Pulmonary artery endothelial cell (primary cell): Measurements from ENCODE around the gene TRMT61B. TPM values are rescaled to one million over a fixed set of nuclear protein-coding genes. Genes with fewer than 3 reads are reported as not detected.

ENCODE experiments used
- DNase-seq: peaks from one replicate; pipeline ENCODE4 v3.0.0-alpha.2; 2011; ENCODE audit warnings: low read depth, low spot score
- total RNA-seq: library from RNA; depleted of rRNA; stranded (reverse); fragments of >200 nt; gene quantifications from 2 replicates; pipeline ENCODE4 v1.2.3, GENCODE V29; 2014

TRMT61B gene
- 12.0 and 18.2 TPM in 2 replicates for total RNA-seq

DNA sequence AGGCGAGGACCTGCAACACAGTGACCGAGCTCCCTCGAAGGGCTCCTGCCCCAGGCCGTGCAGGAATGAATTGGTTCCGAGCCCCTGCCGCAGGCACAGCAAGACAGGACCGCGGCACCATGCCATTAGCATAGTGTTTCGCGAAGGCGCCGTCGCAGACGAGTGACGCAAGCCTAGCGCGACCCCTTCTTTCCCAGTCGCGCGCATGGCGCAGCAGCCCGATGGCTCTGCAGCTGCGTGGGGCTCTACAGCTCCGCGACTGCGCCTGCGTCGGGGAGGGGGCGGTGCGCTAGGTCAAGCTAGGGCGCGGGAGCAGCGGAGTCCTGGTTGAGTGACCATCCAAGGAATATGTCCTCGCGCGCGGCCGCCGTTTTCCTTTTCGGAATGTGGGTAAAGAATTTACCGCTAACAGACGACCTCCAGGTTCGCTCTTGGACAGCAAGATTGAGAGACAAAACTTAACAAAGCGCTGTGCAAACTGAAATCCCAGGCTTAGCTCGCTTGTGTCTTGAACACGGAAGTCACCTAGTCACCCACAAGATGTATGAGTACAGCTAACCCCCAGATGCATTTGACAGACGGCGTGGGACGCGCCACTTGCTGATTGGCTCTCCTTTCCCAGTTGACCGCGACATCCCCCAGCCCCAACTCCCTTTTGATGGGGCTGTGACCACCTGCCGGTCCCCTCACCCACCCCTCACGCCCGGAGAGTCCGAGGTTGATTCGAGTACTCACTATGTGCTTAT, at the start of gene TRMT61B:
TRMT61B (minus strand) TSS at position 164 of the 746 bp plus-strand sequence; CDS start at position 132, 32 bp downstream.
- peak; percentile 84 for DNase-seq

DNA sequence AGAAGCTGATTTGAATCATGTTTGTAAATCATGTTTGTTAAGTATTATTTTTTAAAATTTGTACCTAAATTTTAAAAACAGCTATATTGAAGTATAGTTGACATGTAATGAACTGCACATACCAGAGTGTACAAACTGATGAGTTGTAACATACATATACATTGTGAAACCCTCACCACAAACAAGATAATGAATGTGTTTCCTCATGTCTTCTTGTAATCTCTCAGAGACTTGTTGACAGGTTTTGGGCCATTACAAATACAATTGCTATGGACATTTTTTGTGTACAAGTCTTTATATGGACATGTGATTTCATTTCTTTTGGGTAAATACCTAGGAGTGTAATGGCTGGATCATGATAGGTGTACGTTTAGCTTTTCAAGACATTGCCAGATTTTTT, 45.8 kb upstream of the TRMT61B start:
- DNase-seq, result no peak

DNA sequence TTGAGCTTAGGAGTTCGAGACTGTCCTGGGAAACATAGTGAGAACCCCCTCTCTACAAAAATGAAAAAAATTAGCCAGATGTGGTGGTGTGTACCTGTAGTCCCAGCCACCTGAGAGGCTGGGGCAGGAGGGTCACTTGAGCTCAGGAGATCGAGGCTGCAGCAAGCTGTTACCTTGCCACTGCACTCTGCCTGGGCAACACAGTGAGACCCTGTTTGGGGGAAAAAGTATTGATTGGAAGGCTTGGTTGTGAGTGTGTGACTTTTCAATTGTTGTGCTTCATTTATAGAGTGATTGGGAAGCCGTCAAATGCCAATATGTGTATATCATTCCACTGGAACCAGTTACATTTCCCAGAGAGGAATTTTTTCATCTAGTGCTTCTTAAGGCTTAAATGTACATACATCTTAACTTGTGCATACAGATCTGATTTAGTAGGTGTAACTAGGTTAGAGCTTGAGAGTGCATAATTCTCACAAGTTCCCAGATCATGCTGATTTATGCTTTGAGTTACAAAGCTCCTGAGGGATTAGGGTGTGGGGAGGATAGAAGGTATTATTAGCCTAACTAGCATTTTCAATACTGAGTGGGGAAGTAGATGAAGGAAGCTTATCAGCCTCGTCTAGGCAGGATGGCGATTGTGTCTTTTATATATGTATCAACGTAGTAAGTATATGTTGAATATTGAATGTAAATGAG, 39.7 kb upstream of the TRMT61B start:
- DNase-seq, result no peak

DNA sequence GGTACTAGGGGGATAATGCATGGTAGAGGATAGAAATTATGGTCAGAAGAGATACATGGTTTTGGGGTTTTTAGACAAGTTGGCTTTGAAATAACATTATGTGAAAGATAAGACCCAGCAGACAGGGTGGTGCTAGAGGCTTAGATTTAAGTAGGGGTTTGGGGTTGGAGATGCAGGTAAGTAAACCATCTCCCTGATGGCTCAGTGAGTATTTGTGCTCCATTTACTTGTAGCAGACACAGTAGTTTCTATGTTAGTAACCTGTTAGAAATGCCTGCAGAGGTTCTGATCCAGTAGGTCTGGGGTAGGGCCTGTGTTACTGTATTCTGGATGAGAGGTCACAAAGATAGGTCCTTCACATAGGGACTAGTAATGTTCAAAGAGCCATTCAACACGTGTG, 38.1 kb upstream of the TRMT61B start:
- no peak for DNase-seq

DNA sequence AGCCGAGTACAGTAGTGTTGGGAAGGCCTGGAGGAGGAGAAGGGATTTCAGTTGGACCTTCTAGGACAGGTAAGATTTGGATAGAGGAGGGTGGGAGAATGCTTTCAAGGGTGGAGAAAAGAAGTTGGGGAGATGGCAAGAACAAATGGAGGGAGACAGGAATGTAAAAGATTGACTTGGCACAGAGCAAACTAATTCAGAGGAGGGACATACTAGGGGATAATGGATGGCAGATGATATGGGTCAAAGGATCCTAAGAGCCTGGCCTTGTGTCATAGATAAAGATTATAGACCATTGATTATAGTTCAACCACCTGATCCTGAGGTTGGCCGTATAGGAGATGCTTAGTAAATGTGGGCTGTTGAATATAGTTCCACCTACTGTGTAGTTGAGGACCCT, 36.7 kb upstream of the TRMT61B start:
- no peak for DNase-seq

DNA sequence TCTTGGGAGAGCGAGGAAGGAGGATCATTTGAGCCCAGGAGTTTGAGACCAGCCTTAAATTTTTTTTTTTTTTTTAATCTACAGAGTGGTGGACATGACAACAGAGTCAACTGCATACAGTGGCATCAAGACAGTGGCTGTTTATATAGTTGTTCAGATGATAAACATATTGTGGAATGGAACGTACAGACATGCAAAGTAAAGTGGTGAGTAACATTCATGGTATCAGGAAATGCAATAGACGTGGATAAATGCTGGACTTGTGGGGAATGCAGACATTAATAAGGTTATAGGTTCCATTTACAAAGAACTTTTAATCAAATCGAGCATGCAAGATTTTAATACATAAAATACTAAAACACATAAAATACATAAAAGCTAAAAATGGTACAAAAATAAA, 36.3 kb upstream of the TRMT61B start:
- no peak for DNase-seq

DNA sequence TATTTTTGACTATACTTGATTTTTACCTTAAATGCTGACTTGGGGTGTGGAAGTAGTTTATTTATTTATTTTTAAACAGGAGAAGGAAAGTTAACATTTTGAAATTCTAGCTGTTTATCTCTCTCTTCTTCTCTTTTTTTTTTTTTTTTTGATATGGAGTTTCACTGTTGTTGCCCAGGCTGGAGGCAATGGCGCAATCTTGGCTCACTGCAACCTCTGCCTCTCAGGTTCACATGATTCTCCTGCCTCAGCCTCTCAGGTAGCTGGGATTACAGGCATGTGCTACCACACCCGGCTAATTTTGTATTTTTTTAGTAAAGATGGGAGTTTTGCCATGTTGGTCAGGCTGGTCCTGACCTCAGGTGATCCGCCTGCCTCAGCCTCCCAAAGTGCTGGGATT, 35.4 kb upstream of the TRMT61B start:
- DNase-seq, result no peak

DNA sequence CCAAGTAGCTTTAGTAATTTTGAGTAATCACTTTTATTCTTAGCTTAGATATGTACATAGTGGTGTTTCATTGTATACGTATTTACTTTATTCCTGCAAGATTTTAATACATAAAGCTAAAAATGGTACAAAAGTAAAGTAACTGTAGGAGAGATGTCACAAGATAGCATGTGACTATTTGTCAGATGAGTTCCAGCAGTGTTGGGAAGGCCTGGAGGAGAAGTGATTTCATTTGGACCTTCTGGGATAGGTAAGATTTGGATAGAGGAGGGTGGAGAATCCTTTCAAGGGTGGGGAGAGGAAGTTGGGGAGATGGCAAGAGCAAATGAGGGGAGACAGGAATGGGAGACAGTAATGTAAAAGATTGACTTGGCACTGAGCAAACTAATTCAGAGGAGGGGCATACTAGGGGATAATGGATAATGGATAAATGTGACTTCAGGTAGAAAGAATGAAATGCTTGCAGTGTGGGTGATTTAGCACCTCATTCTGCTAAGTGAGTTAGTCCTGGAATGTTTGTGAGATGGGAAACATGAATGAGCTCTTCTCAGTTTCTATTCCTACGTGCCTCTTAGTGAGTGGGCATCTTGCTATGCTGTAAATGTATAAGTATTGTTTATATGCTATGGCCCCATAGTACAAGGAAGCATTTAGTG, 34.8 kb upstream of the TRMT61B start:
- DNase-seq, result no peak

DNA sequence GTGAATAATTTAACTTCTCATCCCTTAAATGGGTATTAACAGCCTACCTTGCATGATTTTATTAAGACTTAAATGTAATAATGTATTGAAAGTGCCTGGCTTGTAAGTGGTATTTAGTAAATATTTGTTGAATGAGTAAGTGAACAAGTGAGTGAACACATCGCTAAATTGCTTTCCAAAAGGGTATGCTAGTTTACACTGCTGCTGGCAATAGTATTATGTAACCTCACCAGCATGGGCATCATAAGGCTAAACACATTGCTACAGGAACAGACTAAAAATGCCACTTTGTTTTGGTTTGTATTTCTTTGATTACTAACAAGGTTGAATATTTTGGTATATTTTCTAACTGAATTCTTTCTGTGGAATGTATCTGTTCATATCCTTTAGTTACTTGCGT, 34.2 kb upstream of the TRMT61B start:
- no peak for DNase-seq

DNA sequence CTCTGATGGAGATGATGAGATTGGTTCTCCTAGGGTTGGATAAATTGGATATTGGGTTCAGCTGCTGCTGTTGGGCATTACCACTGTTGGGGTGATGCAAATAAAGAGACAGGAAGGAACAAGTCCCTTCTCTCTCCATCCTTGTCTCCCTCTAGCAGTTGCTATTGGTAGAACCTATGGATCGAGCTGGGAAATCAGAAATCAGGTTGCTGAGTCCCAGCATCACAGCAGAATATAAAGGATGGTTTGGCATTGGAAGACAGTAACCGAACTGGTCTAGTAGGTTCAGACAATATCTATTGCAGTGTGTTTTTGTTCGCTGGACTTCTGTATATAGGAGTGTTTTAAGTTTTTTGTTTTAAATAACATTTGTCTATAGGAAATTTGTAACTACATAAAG, 32.5 kb upstream of the TRMT61B start:
- DNase-seq, result no peak

DNA sequence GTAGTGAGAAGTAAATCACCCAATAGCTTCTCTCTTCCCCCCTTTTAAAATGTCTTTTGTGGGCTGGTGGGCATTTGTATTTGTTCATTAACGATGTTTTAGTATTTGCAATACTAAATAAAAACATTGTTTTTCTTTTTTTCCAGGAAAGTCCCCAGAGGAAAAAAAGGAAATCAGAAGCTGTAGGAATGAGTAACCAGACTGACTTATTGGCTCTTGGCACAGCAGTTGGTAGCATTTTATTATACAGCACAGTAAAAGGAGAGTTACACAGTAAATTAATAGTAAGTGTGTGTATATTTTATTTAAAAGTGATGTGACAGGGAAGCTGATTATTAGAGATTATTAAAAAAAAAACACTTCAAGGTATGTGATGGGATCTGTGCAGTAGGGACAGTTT, 31.7 kb upstream of the TRMT61B start:
- DNase-seq, result no peak

DNA sequence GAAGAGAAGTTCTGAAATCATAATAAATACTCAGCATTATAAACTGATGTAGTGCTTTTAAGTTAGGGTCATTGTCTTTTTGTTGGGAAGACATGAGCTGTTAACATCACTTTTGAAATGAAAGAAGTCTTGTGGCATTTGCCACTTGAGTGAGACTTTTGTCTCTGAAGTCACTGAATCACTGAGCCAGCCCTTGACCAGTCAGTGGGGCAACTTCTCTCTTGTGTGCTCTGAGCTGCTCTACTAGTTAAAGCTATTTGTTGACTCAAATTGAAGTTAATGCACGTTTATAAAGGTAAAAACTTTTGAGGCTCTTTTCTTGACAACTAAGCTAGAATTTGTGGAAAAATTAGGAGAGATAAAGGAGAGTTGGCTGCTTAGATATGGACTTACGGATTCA, 31.1 kb upstream of the TRMT61B start:
- no peak for DNase-seq

DNA sequence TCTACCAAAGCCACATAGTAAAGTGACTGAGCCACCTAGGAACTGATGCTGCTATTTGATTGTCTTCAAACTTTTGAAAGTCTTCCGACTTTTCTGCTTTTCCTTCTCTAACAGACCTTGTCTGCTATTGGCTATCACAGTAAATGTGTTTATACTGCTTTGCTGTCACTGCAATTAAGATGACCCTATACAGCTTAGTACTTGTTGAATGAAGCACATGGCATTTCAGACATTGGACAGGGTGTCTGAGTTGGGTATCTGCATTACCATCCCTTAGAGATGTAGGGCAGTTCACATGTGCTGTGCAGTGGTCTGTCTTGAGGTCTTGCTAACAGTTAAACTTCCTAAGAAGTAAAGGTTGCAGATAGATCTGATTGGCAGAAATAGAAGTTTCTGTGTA, 27.9 kb upstream of the TRMT61B start:
- no peak for DNase-seq

DNA sequence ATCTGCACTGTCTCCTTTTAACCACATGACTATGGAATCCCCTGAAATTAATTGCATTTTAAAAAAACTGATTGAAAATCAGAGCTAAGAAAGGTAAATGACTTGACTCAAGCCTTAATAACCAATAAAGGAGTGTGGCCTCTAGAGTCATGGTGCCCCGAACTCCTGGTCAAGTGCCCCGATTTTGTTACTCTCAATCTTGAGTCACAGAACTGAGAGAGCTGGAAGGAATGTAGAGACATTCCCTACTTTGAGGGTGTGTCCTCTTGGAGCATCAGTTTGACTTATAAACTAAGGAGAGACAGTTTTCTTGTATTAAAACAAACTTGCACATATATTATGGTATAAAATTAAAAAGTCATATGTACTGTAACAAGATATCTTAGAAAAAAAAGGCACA, 26.8 kb upstream of the TRMT61B start:
- DNase-seq, result no peak

DNA sequence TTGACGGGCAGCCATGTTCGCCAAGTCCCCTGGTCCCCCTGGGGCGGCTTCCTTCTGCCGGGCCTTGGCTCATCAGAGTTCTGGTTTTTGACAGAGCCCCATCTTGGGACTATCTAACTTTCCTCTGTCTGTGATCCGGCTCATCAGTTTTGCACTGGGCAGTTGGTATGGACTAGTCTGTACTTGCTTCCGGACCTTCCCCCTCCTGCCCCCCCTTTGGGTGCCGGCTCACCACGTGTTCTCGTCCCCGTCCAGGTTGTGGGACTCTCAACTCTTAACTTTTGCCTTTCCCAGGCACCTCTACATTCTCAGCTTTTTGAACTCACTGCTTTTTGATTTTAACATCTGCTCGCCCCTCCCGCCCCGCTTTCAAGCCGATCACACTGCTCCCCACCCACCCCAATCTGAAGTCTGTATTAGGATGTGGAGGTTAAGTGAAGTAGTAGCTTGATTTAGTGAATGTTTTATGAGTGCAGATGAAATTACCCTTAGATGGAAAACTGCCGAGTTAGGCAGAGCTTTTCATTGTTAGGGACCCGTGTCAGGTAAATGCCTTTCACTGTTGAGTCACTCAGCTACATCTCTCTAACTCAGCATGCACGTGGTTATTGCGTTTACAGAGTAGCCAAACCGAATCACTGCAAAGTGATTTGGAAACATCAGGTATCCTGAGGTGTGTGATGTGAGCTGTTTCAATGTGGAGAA, 25.2 kb upstream of the TRMT61B start:
- DNase-seq, result no peak

DNA sequence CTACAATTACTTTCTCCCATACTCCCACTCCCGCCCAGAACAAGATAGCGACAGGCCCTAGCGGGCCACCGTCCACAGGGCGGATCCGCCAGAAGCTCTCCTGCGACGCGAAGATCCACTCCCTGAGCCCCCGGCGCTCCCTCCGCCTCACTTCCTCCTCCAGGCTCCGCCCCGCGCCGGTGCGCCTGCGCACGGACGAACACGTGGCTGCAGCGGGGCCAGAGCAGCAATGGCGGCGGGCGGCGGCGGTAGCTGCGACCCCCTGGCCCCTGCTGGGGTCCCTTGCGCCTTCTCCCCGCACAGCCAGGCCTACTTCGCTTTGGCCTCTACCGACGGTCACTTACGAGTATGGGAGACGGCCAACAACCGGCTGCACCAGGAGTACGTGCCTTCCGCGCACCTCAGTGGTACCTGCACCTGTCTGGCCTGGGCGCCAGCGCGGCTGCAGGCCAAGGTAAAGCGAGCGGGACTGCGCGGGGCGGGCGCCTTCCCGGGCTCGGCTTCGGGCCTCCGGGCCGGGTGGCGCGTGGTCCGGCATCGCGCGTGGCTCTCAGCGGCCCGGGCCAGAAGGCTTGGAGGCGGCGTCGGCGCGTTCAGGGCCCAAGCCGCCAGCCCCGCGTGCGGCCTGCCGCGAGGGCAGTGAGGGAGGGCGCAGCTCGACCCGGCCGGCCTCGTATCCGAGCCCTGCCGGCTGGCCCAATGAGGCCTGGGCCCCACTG, 24.5 kb upstream of the TRMT61B start, which contains the start of gene WDR43:
WDR43 (plus strand) TSS at position 198 of the 719 bp plus-strand sequence; CDS start at position 230, 32 bp downstream.
- DNase-seq, result peak; percentile 98

DNA sequence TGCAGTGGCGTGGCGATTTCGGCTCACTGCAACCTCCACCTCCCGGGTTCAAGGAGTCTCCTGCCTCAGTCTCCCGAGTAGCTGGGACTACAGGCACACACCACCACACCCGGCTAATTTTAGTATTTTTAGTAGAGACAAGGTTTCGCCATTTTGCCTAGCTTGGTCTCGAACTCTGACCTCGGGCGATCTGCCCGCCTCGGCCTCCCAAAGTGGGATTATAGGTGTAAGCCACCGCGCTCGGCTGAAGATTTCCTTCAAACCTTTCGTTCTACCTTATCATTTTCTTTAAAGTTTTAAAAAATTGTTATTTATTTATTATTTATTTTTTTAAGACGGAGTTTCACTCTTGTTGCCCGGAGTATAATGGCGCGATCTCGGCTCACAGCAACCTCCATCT, 23.4 kb upstream of the TRMT61B start:
- DNase-seq, result no peak

DNA sequence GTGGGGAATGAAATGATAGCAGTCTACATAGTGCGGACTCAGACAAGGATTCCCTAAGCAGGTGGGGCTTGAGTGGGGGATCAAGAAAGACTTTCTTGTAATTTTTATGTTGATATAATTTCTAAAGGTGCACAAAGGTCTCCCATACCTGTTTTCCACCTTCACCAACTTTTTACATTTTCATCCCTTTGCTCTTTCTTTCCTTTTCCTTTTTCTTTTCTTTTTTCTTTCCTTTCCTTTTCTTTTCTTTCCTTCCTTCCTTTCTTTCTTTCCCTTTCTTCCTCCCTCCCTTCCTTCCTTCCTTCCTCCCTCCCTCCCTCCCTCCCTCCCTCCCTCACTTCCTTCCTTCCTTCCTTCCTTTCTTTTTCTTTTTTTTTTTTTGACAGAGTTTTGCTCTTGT, 10.1 kb upstream of the TRMT61B start:
- no peak for DNase-seq

DNA sequence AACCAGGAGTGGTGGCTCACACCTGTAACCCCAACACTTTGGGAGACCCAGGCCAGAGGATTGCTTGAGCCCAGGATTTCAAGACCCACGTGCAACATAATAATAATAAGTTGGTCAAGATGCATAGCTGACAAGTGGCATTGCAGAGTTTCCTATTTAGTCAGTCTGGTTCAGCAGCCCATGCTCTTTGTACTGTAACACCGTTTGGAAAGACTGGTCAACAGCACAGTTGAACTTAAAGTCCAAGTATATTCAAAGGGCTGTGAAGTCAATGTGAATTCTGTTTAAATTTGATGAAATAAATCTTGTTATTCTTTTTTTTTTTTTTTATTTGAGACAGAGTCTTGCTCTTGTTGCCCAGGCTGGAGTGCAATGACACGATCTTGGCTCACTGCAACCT, 1.5 kb upstream of the TRMT61B start:
- DNase-seq, result no peak

DNA sequence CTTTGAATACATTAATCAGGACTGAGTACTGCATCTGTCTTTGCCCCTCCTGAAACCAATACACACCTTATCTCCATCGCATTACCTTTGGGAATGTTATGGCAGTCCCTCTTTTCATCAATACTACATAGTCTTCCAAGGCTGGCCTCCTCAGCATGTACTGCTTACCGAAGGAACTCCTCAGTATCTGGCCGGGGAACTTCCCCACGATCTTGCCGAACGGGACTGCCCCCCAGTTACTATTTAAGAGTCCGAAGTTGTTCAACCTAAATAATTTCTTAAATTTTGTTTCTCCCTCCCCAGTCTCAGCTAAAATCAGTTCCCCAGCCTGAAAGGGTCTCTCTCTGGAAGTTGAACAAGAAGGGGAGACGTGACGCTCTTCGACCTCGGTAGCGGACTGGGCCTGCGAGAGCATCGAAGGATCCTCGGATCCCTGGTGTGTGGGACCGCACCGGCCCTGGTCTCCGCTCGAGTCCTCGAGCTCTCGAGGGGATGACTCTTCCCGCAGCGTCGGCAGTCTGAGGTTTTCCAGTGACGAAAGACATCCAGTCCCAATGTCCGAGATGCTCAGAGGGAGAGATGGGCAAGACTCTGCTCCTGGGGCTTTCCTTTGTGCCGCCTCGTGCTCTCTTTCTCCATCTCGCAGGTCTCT, 489 bp downstream of the TRMT61B start:
- no peak for DNase-seq

DNA sequence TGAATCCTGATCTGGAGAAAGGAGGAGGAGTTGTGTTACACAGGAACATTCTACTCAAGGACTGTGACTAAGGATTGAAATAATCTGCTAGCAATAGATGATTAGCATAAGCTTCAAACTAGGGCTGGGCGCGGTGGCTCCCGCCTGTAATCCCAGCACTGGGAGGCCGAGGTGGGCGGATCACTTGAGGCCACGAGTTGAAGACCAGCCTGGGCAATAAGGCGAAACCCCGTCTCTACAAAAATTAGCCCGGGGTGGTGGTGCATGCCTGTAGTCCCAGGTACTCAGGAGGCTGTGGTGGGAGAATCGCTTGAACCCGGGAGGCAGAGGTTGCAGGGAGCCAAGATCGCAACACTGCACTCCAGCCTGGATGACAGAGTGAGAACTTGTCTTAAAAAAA, 1.5 kb downstream of the TRMT61B start:
- DNase-seq, result no peak
